Tongue (tissue), 2 donors: ENCODE measurements around the gene ZNF512B. TPM values are rescaled to one million over a fixed set of nuclear protein-coding genes. Genes with fewer than 3 reads are reported as not detected.

Source experiments
- small RNA-seq: library from RNA; depleted of rRNA; stranded (forward); fragments of <200 nt; gene quantifications from one replicate; pipeline ENCODE3, GENCODE V24; 2014; ENCODE audit warnings: low replicate concordance
- total RNA-seq: library from RNA; depleted of rRNA; stranded (reverse); fragments of >200 nt; gene quantifications from one replicate; pipeline ENCODE4 v1.2.3, GENCODE V29; 2014

ZNF512B gene
- total RNA-seq, 1 donor from 2014 or later, result 15.3 TPM

Small RNAs within 50 kb of the gene (small RNA-seq; reads per million reads assigned to genes)
- gene MIR647 (not detected), gene MIR941-2 (not detected), gene MIR941-4 (not detected), gene MIR941-5 (not detected), gene RNU1-134P (0.18 reads per million, percentile 16 among the genes with 10 or more reads in this experiment)

Other genes starting within 250 kb of the ZNF512B start
- gene LIME1, start 233.3 kb downstream of the ZNF512B start, total RNA-seq, result 6.8 TPM
- 67.0 TPM for gene SLC2A4RG, start 230.2 kb downstream of the ZNF512B start, total RNA-seq
- 28.6 TPM for gene ZBTB46, start 138.7 kb downstream of the ZNF512B start, total RNA-seq
- not detected for gene ABHD16B, start 108.4 kb downstream of the ZNF512B start, total RNA-seq
- gene TPD52L2, start 104.7 kb downstream of the ZNF512B start, total RNA-seq, result 62.0 TPM
- 37.6 TPM for gene DNAJC5, start 74.8 kb downstream of the ZNF512B start, total RNA-seq
- gene UCKL1, start 13.5 kb downstream of the ZNF512B start, total RNA-seq, result 48.7 TPM
- gene SAMD10, start 9.7 kb upstream of the ZNF512B start, total RNA-seq, result 2.6 TPM
- gene PRPF6, start 11.2 kb upstream of the ZNF512B start, total RNA-seq, result 62.5 TPM
- 0.82 TPM for gene C20orf204, start 66.3 kb upstream of the ZNF512B start, total RNA-seq
- 17.6 TPM for gene SOX18, start 79.7 kb upstream of the ZNF512B start, total RNA-seq
- 22.8 TPM for gene TCEA2, start 93.3 kb upstream of the ZNF512B start, total RNA-seq
- gene RGS19, start 109.6 kb upstream of the ZNF512B start, total RNA-seq, result 7.7 TPM
- 0.62 TPM for gene OPRL1, start 110.2 kb upstream of the ZNF512B start, total RNA-seq
- not detected for gene LKAAEAR1, start 114.5 kb upstream of the ZNF512B start, total RNA-seq
- gene NPBWR2, start 137.6 kb upstream of the ZNF512B start, total RNA-seq, result not detected
- 0.31 TPM for gene MYT1, start 194.5 kb upstream of the ZNF512B start, total RNA-seq